ENCODE data around the gene FYB2. TPM values are rescaled to one million over a fixed set of nuclear protein-coding genes. Genes with fewer than 3 reads are reported as not detected.

Gene FYB2
- total RNA-seq, 1 experiment from 2014 or later = 0.15 TPM

DNA sequence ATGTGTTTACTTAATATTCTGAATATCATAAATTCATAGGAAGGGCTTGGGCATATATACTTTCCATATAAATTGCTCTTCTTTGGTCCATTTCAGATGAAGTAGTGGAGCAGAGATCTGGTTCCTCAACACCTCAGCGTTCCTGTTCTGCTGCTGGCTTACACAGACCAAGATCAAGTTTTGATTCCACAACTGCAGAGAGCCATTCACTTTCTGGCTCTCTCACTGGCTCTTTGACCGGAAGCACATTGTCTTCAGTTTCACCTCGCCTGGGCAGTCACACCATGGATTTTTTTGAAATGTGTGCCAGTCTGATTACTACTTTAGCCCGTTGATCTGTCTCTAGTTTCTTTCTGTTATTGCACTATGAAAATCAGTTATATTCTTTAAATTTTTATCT is 111.8 kb downstream of the FYB2 start:
- H3K4me3 Mint-ChIP-seq = no peak overlapping the region
- ATAC-seq = no peak
- ChIA-PET POLR2A (no interaction called here), CTCF (no interaction called here)
- no peak for DNase-seq (ENCODE audit: low spot score)
- H3K27me3 Mint-ChIP-seq (ENCODE audit: low read depth) = no peaks in the 10 kb centered on the region
- peaks cover 13% of the 10 kb centered on the region; the same call in 1 of the 2 replicates for H3K36me3 Mint-ChIP-seq
- H3K9me3 Mint-ChIP-seq = no peaks in the 10 kb centered on the region
- H3K4me1 Mint-ChIP-seq = 0 out of 2 replicates have a peak, but pooled peaks cover 2% of the 10 kb centered on the region
- peak overlapping the region; percentile 35; the same call in 1 of the 2 replicates for H3K27ac Mint-ChIP-seq
- TF ChIP-seq CREM (CRISPR knock-in tag; IDR thresholded peaks at IDR 0.05) (no peak), NFATC4 (CRISPR knock-in tag; IDR thresholded peaks at IDR 0.05) (no peak), EMX1 (CRISPR knock-in tag; IDR thresholded peaks at IDR 0.05) (no peak), PRRX2 (CRISPR knock-in tag; IDR thresholded peaks at IDR 0.05) (no peak), SOX15 (CRISPR knock-in tag; IDR thresholded peaks at IDR 0.05) (no peak), GRHL2 (CRISPR knock-in tag; IDR thresholded peaks at IDR 0.05; ENCODE audit: insufficient replicate concordance, severe bottlenecking) (no peak), ZNF317 (CRISPR knock-in tag; IDR thresholded peaks at IDR 0.05; ENCODE audit: borderline replicate concordance, low read depth) (no peak), ELF4 (CRISPR knock-in tag; IDR thresholded peaks at IDR 0.05; ENCODE audit: low read depth) (no peak), SP1 (CRISPR knock-in tag; conservative IDR thresholded peaks at IDR 0.05) (no peak), NR1H2 (CRISPR knock-in tag; IDR thresholded peaks at IDR 0.05) (no peak), NFYB (CRISPR knock-in tag; conservative IDR thresholded peaks at IDR 0.05; ENCODE audit: low read depth) (no peak), TCF7 (CRISPR knock-in tag; IDR thresholded peaks at IDR 0.05; ENCODE audit: low read depth) (no peak), NR3C1 (CRISPR knock-in tag; conservative IDR thresholded peaks at IDR 0.05; ENCODE audit: low read depth) (no peak), ATF1 (CRISPR knock-in tag; IDR thresholded peaks at IDR 0.05) (no peak), IRF2 (CRISPR knock-in tag; IDR thresholded peaks at IDR 0.05; ENCODE audit: borderline replicate concordance, low read depth) (no peak)
- TF ChIP-seq, protein P1, sequence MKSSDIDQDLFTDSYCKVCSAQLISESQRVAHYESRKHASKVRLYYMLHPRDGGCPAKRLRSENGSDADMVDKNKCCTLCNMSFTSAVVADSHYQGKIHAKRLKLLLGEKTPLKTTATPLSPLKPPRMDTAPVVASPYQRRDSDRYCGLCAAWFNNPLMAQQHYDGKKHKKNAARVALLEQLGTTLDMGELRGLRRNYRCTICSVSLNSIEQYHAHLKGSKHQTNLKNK (CRISPR knock-in tag; IDR thresholded peaks at IDR 0.05) = no peak
- TF ChIP-seq, protein P2, sequence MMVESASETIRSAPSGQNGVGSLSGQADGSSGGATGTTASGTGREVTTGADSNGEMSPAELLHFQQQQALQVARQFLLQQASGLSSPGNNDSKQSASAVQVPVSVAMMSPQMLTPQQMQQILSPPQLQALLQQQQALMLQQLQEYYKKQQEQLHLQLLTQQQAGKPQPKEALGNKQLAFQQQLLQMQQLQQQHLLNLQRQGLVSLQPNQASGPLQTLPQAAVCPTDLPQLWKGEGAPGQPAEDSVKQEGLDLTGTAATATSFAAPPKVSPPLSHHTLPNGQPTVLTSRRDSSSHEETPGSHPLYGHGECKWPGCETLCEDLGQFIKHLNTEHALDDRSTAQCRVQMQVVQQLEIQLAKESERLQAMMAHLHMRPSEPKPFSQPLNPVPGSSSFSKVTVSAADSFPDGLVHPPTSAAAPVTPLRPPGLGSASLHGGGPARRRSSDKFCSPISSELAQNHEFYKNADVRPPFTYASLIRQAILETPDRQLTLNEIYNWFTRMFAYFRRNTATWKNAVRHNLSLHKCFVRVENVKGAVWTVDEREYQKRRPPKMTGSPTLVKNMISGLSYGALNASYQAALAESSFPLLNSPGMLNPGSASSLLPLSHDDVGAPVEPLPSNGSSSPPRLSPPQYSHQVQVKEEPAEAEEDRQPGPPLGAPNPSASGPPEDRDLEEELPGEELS (CRISPR knock-in tag; IDR thresholded peaks at IDR 0.05) = no peak
- TF ChIP-seq, protein P3, sequence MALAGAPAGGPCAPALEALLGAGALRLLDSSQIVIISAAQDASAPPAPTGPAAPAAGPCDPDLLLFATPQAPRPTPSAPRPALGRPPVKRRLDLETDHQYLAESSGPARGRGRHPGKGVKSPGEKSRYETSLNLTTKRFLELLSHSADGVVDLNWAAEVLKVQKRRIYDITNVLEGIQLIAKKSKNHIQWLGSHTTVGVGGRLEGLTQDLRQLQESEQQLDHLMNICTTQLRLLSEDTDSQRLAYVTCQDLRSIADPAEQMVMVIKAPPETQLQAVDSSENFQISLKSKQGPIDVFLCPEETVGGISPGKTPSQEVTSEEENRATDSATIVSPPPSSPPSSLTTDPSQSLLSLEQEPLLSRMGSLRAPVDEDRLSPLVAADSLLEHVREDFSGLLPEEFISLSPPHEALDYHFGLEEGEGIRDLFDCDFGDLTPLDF (CRISPR knock-in tag; IDR thresholded peaks at IDR 0.05) = no peak
- TF ChIP-seq, protein P4, sequence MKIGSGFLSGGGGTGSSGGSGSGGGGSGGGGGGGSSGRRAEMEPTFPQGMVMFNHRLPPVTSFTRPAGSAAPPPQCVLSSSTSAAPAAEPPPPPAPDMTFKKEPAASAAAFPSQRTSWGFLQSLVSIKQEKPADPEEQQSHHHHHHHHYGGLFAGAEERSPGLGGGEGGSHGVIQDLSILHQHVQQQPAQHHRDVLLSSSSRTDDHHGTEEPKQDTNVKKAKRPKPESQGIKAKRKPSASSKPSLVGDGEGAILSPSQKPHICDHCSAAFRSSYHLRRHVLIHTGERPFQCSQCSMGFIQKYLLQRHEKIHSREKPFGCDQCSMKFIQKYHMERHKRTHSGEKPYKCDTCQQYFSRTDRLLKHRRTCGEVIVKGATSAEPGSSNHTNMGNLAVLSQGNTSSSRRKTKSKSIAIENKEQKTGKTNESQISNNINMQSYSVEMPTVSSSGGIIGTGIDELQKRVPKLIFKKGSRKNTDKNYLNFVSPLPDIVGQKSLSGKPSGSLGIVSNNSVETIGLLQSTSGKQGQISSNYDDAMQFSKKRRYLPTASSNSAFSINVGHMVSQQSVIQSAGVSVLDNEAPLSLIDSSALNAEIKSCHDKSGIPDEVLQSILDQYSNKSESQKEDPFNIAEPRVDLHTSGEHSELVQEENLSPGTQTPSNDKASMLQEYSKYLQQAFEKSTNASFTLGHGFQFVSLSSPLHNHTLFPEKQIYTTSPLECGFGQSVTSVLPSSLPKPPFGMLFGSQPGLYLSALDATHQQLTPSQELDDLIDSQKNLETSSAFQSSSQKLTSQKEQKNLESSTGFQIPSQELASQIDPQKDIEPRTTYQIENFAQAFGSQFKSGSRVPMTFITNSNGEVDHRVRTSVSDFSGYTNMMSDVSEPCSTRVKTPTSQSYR (CRISPR knock-in tag; IDR thresholded peaks at IDR 0.05) = no peak

DNA sequence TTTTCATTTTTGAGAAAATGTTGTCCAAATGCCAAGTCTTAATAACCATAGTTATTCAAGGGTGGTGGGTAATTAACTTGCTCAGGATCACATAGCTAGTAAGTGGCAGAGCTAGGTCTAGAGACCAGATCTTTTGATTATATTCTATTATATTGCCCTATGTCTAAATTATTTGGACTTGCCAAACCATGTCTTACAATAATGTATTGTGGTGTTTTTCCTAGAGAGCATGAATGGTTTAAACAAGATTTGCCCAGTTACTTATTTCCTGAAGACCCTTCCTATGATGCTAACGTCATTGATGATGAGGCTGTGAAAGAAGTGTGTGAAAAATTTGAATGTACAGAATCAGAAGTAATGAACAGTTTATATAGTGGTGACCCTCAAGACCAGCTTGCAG is 115.5 kb downstream of the FYB2 start:
- ChIA-PET POLR2A (no interaction called here), CTCF (no interaction called here)
- H3K9me3 Mint-ChIP-seq = peaks cover 13% of the 10 kb centered on the region
- H3K27me3 Mint-ChIP-seq (ENCODE audit: low read depth) = no peaks in the 10 kb centered on the region
- no peak overlapping the region for H3K4me3 Mint-ChIP-seq
- no peak overlapping the region for H3K27ac Mint-ChIP-seq
- DNase-seq (ENCODE audit: low spot score) (no peak), ATAC-seq (no peak)
- 0 out of 2 replicates have a peak, but pooled peaks cover 2% of the 10 kb centered on the region for H3K4me1 Mint-ChIP-seq
- H3K36me3 Mint-ChIP-seq = peaks cover 33% of the 10 kb centered on the region
- TF ChIP-seq, protein P5, sequence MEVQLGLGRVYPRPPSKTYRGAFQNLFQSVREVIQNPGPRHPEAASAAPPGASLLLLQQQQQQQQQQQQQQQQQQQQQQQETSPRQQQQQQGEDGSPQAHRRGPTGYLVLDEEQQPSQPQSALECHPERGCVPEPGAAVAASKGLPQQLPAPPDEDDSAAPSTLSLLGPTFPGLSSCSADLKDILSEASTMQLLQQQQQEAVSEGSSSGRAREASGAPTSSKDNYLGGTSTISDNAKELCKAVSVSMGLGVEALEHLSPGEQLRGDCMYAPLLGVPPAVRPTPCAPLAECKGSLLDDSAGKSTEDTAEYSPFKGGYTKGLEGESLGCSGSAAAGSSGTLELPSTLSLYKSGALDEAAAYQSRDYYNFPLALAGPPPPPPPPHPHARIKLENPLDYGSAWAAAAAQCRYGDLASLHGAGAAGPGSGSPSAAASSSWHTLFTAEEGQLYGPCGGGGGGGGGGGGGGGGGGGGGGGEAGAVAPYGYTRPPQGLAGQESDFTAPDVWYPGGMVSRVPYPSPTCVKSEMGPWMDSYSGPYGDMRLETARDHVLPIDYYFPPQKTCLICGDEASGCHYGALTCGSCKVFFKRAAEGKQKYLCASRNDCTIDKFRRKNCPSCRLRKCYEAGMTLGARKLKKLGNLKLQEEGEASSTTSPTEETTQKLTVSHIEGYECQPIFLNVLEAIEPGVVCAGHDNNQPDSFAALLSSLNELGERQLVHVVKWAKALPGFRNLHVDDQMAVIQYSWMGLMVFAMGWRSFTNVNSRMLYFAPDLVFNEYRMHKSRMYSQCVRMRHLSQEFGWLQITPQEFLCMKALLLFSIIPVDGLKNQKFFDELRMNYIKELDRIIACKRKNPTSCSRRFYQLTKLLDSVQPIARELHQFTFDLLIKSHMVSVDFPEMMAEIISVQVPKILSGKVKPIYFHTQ (CRISPR knock-in tag; IDR thresholded peaks at IDR 0.05) = no peak
- TF ChIP-seq ZNF396 (CRISPR knock-in tag; IDR thresholded peaks at IDR 0.05; ENCODE audit: borderline replicate concordance) (no peak), GABPB1 (CRISPR knock-in tag; IDR thresholded peaks at IDR 0.05) (no peak), ELF4 (CRISPR knock-in tag; IDR thresholded peaks at IDR 0.05; ENCODE audit: low read depth) (no peak), SMAD4 (CRISPR knock-in tag; IDR thresholded peaks at IDR 0.05) (no peak), NR3C1 (CRISPR knock-in tag; conservative IDR thresholded peaks at IDR 0.05; ENCODE audit: low read depth) (no peak), SOX15 (CRISPR knock-in tag; IDR thresholded peaks at IDR 0.05) (no peak)
- TF ChIP-seq, protein P6, sequence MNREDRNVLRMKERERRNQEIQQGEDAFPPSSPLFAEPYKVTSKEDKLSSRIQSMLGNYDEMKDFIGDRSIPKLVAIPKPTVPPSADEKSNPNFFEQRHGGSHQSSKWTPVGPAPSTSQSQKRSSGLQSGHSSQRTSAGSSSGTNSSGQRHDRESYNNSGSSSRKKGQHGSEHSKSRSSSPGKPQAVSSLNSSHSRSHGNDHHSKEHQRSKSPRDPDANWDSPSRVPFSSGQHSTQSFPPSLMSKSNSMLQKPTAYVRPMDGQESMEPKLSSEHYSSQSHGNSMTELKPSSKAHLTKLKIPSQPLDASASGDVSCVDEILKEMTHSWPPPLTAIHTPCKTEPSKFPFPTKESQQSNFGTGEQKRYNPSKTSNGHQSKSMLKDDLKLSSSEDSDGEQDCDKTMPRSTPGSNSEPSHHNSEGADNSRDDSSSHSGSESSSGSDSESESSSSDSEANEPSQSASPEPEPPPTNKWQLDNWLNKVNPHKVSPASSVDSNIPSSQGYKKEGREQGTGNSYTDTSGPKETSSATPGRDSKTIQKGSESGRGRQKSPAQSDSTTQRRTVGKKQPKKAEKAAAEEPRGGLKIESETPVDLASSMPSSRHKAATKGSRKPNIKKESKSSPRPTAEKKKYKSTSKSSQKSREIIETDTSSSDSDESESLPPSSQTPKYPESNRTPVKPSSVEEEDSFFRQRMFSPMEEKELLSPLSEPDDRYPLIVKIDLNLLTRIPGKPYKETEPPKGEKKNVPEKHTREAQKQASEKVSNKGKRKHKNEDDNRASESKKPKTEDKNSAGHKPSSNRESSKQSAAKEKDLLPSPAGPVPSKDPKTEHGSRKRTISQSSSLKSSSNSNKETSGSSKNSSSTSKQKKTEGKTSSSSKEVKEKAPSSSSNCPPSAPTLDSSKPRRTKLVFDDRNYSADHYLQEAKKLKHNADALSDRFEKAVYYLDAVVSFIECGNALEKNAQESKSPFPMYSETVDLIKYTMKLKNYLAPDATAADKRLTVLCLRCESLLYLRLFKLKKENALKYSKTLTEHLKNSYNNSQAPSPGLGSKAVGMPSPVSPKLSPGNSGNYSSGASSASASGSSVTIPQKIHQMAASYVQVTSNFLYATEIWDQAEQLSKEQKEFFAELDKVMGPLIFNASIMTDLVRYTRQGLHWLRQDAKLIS (CRISPR knock-in tag; IDR thresholded peaks at IDR 0.05; ENCODE audit: borderline replicate concordance) = no peak
